Endothelial cell of umbilical vein (primary cell): ENCODE results near the gene TPTE2. TPM values are rescaled to one million over a fixed set of nuclear protein-coding genes. Genes with fewer than 3 reads are reported as not detected.
"Not testable (repeated sequence)": the region's sequence is repeated elsewhere in the genome, so short reads cannot be mapped to it uniquely, and the experiment has no call there.

ENCODE experiments used
- BruUV-seq: library from RNA; stranded (reverse); fragments of 400-500 nt; replicated peaks from 2 replicates; lab custom pipeline; 2021; lab: Mats Ljungman, UMichigan
- CTCF ChIA-PET: fragments of 300-600, 350-600 bp; sonication (Branson Sonifier 250); formaldehyde crosslinking; loops from one replicate; lab custom pipeline; 2021; ENCODE audit warnings: antibody characterized with exemption, inconsistent platforms; lab: Charles Lee
- POLR2A ChIA-PET: fragments of 300-600, 350-600 bp; sonication (Branson Sonifier 250); formaldehyde crosslinking; loops from one replicate; lab custom pipeline; 2021; ENCODE audit warnings: antibody characterized with exemption, inconsistent platforms; lab: Charles Lee
- DNase-seq: peaks from one replicate; pipeline ENCODE4 v3.0.0-alpha.2; 2011; ENCODE audit warnings: low read depth, low spot score
- FAIRE-seq: peaks from 2 replicates; lab custom pipeline; 2011; peaks lifted over from hg19 to GRCh38; lab: Jason Lieb, UNC
- H2AFZ ChIP-seq: 2 replicates; pipeline ENCODE4 v1.6.0; 2012; ENCODE audit warnings: low read depth, low read length, control low read depth, inconsistent platforms
- H3K27ac ChIP-seq: 2 replicates; pipeline ENCODE4 v1.5.1; 2011; ENCODE audit warnings: low read depth, mild to moderate bottlenecking, control low read depth, low read length, moderate library complexity; ENCODE audit not compliant: insufficient read depth
- H3K27me3 ChIP-seq, 2 experiments: 2 replicates each; pipeline versions ENCODE4 v1.6.0 to v1.6.1; 2011; ENCODE audit warnings: low read length in 2 of 2, mixed read lengths in 1 of 2; ENCODE audit not compliant: control insufficient read depth in 2 of 2, insufficient read depth in 2 of 2
- H3K36me3 ChIP-seq, 2 experiments: 2 replicates in 1 of 2; 3 replicates in 1 of 2; pipeline ENCODE4 v1.5.1; 2011; ENCODE audit warnings: low read length in 2 of 2, mild to moderate bottlenecking in 1 of 2, moderate library complexity in 1 of 2; ENCODE audit not compliant: control insufficient read depth in 2 of 2, insufficient read depth in 2 of 2; ENCODE audit errors: extremely low read depth in 1 of 2
- H3K4me1 ChIP-seq: 3 replicates; pipeline ENCODE4 v1.5.1; 2011; ENCODE audit warnings: mild to moderate bottlenecking, low read length; ENCODE audit not compliant: control insufficient read depth, insufficient read depth; ENCODE audit errors: extremely low read depth
- H3K4me2 ChIP-seq: 2 replicates; pipeline ENCODE4 v1.6.1; 2011; ENCODE audit warnings: low read length, control low read depth, mixed read lengths; ENCODE audit not compliant: insufficient read depth
- H3K4me3 ChIP-seq, 3 experiments: fragments of 200-600 bp in 1 of 3; sonication (generic), shearing (Covaris generic) in 1 of 3; replicated peaks in 1 of 3; 2 replicates each; pipeline ENCODE4 v1.5.1; 2011 to 2016; ENCODE audit warnings: control low read depth in 3 of 3, low read length in 3 of 3, mild to moderate bottlenecking in 2 of 3, inconsistent platforms in 1 of 3, low read depth in 1 of 3, moderate library complexity in 1 of 3; ENCODE audit not compliant: insufficient read depth in 1 of 3
- H3K79me2 ChIP-seq: 2 replicates; pipeline ENCODE4 v1.6.0; 2012; ENCODE audit warnings: low read length, inconsistent platforms; ENCODE audit not compliant: control insufficient read depth, insufficient read depth
- H3K9ac ChIP-seq: replicated peaks from 2 replicates; pipeline ENCODE3; 2011; ENCODE audit warnings: low read length, control low read depth; ENCODE audit not compliant: insufficient read depth; ENCODE audit errors: extremely low read depth
- H3K9me1 ChIP-seq: replicated peaks from 3 replicates; pipeline ENCODE4 v1.6.0; 2011; ENCODE audit warnings: mild to moderate bottlenecking, low read length; ENCODE audit not compliant: control insufficient read depth, insufficient read depth; ENCODE audit errors: extremely low read depth
- H3K9me3 ChIP-seq: replicated peaks from 2 replicates; pipeline ENCODE4 v1.5.1; 2012; ENCODE audit warnings: low read length, inconsistent platforms; ENCODE audit not compliant: control insufficient read depth, insufficient read depth
- H4K20me1 ChIP-seq: replicated peaks from 2 replicates; pipeline ENCODE3; 2011; ENCODE audit warnings: mild to moderate bottlenecking, low read length; ENCODE audit not compliant: control insufficient read depth, insufficient read depth; ENCODE audit errors: extremely low read depth
- dilution Hi-C: fragments of 300-500 bp; cut with MboI; formaldehyde crosslinking; loops from one replicate; pipeline ENCODE4 v1.15.0; 2019; ENCODE audit warnings: low sequenced_read_pairs; ENCODE audit not compliant: extremely low pct_ligation_motif_present
- intact Hi-C: fragments of 100-400 bp; cut with micrococcal nuclease; formaldehyde crosslinking; loops from one replicate; pipeline ENCODE4 v1.10.0; 2022
- polyA plus RNA-seq, 4 experiments: library from polyadenylated mRNA; depleted of rRNA in 3 of 4; stranded (reverse) in 3 of 4; unstranded in 1 of 4; fragments of >200 nt; gene quantifications; 2 replicates each; pipeline versions ENCODE4 v1.2.1 to v1.2.3, GENCODE V29; 2011 to 2012; ENCODE audit warnings: missing spikeins in 1 of 4
- total RNA-seq: library from RNA; stranded (reverse); gene quantifications from 2 replicates; pipeline ENCODE4 v1.2.3, GENCODE V29; 2021

The TPTE2 gene
- total and polyA plus RNA-seq, 2 donors (not counting 3 experiments of a cell fraction or from before 2014, with no cell fraction given) = not detected

DNA sequence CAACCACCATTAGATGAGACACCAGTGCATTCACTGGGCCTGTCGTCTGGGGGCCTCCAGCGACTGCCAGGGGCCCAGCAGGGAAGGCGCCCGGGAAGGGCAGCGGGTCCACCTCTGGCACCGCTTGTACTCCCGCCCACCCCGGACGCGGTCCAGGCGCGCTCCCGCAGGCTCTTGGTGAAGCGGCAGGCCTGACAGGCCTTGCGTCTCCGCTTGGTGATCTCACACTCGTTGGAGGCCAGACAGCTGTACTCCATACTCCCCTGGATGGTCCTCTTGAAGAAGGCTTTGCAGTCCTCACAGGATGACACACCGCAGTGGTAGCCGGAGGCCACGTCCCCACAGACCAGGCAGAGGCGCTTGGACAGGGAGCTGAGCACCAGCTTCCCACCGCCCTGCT lies 660 bp downstream of the TPTE2 start:
- intact Hi-C loops, dilution Hi-C loops, BruUV-seq, POLR2A ChIA-PET, H3K9ac ChIP-seq, CTCF ChIA-PET, H3K27ac ChIP-seq, DNase-seq, FAIRE-seq, H3K4me3 ChIP-seq, H3K9me1 ChIP-seq, H4K20me1 ChIP-seq, H3K79me2 ChIP-seq, H3K36me3 ChIP-seq, H2AFZ ChIP-seq, H3K27me3 ChIP-seq, H3K4me2 ChIP-seq, H3K4me1 ChIP-seq, H3K9me3 ChIP-seq: not testable (repeated sequence)

GRCh38 chr13:19559739-19560138 lies 1.6 kb downstream of the TPTE2 start:
- dilution Hi-C loops, H3K4me2 ChIP-seq, H3K27me3 ChIP-seq, CTCF ChIA-PET, DNase-seq, H4K20me1 ChIP-seq, H3K9me1 ChIP-seq, H3K79me2 ChIP-seq, H3K36me3 ChIP-seq, intact Hi-C loops, H3K4me1 ChIP-seq, H3K9ac ChIP-seq, POLR2A ChIA-PET, H3K27ac ChIP-seq, FAIRE-seq, H3K4me3 ChIP-seq, H3K9me3 ChIP-seq, BruUV-seq, H2AFZ ChIP-seq: not testable (repeated sequence)

- H3K9me1 ChIP-seq, H3K79me2 ChIP-seq, H3K36me3 ChIP-seq, H4K20me1 ChIP-seq, CTCF ChIA-PET, H3K4me3 ChIP-seq, dilution Hi-C loops, H3K27ac ChIP-seq, H3K9me3 ChIP-seq, BruUV-seq, H3K4me1 ChIP-seq, H3K27me3 ChIP-seq, DNase-seq, H2AFZ ChIP-seq, H3K4me2 ChIP-seq, intact Hi-C loops, POLR2A ChIA-PET, H3K9ac ChIP-seq: not testable (repeated sequence)
- peak; percentile 8 for FAIRE-seq
Measured at GRCh38 chr13:19557287-19557686, 4.0 kb downstream of the TPTE2 start.

GRCh38 chr13:19549245-19549644 lies 12.1 kb downstream of the TPTE2 start:
- dilution Hi-C loops, H4K20me1 ChIP-seq, FAIRE-seq, H3K9me1 ChIP-seq, CTCF ChIA-PET, H2AFZ ChIP-seq, H3K79me2 ChIP-seq, intact Hi-C loops, H3K27me3 ChIP-seq, H3K4me2 ChIP-seq, H3K4me1 ChIP-seq, H3K9ac ChIP-seq, H3K27ac ChIP-seq, DNase-seq, H3K4me3 ChIP-seq, BruUV-seq, H3K9me3 ChIP-seq, H3K36me3 ChIP-seq, POLR2A ChIA-PET: not testable (repeated sequence)
